HG03565 (cell line): ENCODE measurements around the gene CELSR2.
"Not testable (repeated sequence)": the region's sequence is repeated elsewhere in the genome, so short reads cannot be mapped to it uniquely, and the experiment has no call there.

Experiments used
- ATAC-seq: cut with Tn5 transposase; IDR thresholded peaks from one replicate; pipeline ENCODE4 v1.9.1; 2021; ENCODE audit warnings: mild to moderate bottlenecking, moderate library complexity; ENCODE audit not compliant: unreplicated experiment

Gene CELSR2

GRCh38 chr1:109277434-109278204 lies 28.3 kb downstream of the CELSR2 start:
- ATAC-seq, result peak; percentile 51

GRCh38 chr1:109279615-109280278 lies 30.4 kb downstream of the CELSR2 start:
- ATAC-seq, result no peak

GRCh38 chr1:109280862-109281261 lies 31.5 kb downstream of the CELSR2 start:
- no peak for ATAC-seq

GRCh38 chr1:109281680-109282496 lies 32.5 kb downstream of the CELSR2 start:
- no peak for ATAC-seq

GRCh38 chr1:109282497-109282951 lies 33.2 kb downstream of the CELSR2 start:
- no peak for ATAC-seq

- ATAC-seq, result peak; percentile 82
Measured at GRCh38 chr1:109282952-109283747, 33.8 kb downstream of the CELSR2 start, which contains the start of gene PSRC1. Gene PSRC1 (minus strand): TSS chr1:109283145.

GRCh38 chr1:109283748-109284600 lies 34.6 kb downstream of the CELSR2 start:
- peak; percentile 12 for ATAC-seq

GRCh38 chr1:109286762-109287161 lies 37.4 kb downstream of the CELSR2 start:
- ATAC-seq, result not testable (repeated sequence)

- no peak for ATAC-seq
Measured at GRCh38 chr1:109290137-109290536, 40.8 kb downstream of the CELSR2 start.

GRCh38 chr1:109290998-109291397 lies 41.7 kb downstream of the CELSR2 start:
- no peak for ATAC-seq

- ATAC-seq, result no peak
Measured at GRCh38 chr1:109292364-109292763, 43.0 kb downstream of the CELSR2 start.

- ATAC-seq, result no peak
Measured at GRCh38 chr1:109293026-109293425, 43.7 kb downstream of the CELSR2 start.

- no peak for ATAC-seq
Measured at GRCh38 chr1:109294481-109294880, 45.1 kb downstream of the CELSR2 start.

GRCh38 chr1:109295712-109296415 lies 46.5 kb downstream of the CELSR2 start:
- no peak for ATAC-seq

- ATAC-seq, result no peak
Measured at GRCh38 chr1:109296782-109297181, 47.4 kb downstream of the CELSR2 start.

GRCh38 chr1:109298666-109299557 lies 49.6 kb downstream of the CELSR2 start:
- ATAC-seq, result no peak

- ATAC-seq, result no peak
Measured at GRCh38 chr1:109299558-109300343, 50.4 kb downstream of the CELSR2 start.
